H9 (cell line): ENCODE measurements around the gene PNPLA6. TPM values are rescaled to one million over a fixed set of nuclear protein-coding genes. Genes with fewer than 3 reads are reported as not detected.

Source experiments
- DNase-seq: peaks from one replicate; pipeline ENCODE4 v3.0.0-alpha.2; 2017
- H2AFZ ChIP-seq: one replicate; pipeline ENCODE4 v1.6.1; 2013; ENCODE audit warnings: mild to moderate bottlenecking, low read length, control low read depth, moderate library complexity
- H2AK5ac ChIP-seq: 2 replicates; pipeline ENCODE4 v1.6.1; 2013; ENCODE audit warnings: low read length, control low read depth, mixed read lengths; ENCODE audit not compliant: insufficient read length
- H2BK120ac ChIP-seq: one replicate; pipeline ENCODE4 v1.6.1; 2013; ENCODE audit warnings: low read depth, mild to moderate bottlenecking, low read length, control low read depth, inconsistent platforms; ENCODE audit not compliant: poor library complexity, severe bottlenecking
- H2BK12ac ChIP-seq: 2 replicates; pipeline ENCODE4 v1.6.1; 2013; ENCODE audit warnings: low read length, control low read depth, mixed read lengths, low read depth; ENCODE audit not compliant: insufficient read length
- H2BK15ac ChIP-seq: 2 replicates; pipeline ENCODE4 v1.6.1; 2013; ENCODE audit warnings: low read depth, low read length, control low read depth
- H2BK20ac ChIP-seq: one replicate; pipeline ENCODE4 v1.6.1; 2013; ENCODE audit warnings: low read depth, mild to moderate bottlenecking, low read length, control low read depth, inconsistent platforms; ENCODE audit not compliant: poor library complexity, severe bottlenecking
- H2BK5ac ChIP-seq: 2 replicates; pipeline ENCODE4 v1.6.1; 2013; ENCODE audit warnings: low read length, control low read depth, mixed read lengths; ENCODE audit not compliant: insufficient read length
- H3K14ac ChIP-seq: 2 replicates; pipeline ENCODE4 v1.6.1; 2013; ENCODE audit warnings: low read length, control low read depth; ENCODE audit not compliant: insufficient read depth
- H3K18ac ChIP-seq: 2 replicates; pipeline ENCODE4 v1.6.1; 2013; ENCODE audit warnings: low read depth, mild to moderate bottlenecking, mixed read lengths, low read length, control low read depth; ENCODE audit not compliant: insufficient read length
- H3K23ac ChIP-seq: 2 replicates; pipeline ENCODE4 v1.6.1; 2013; ENCODE audit warnings: low read length, control low read depth, mixed read lengths, low read depth; ENCODE audit not compliant: insufficient read length
- H3K23me2 ChIP-seq: 2 replicates; pipeline ENCODE4 v1.6.1; 2013; ENCODE audit warnings: low read depth, mild to moderate bottlenecking, mixed read lengths, low read length, control low read depth; ENCODE audit not compliant: insufficient read length, poor library complexity, severe bottlenecking
- H3K27ac ChIP-seq: 2 replicates; pipeline ENCODE4 v1.5.1; 2013; ENCODE audit warnings: low read length, control low read depth, mixed read lengths, low read depth; ENCODE audit not compliant: insufficient read length
- H3K27me3 ChIP-seq: 2 replicates; pipeline ENCODE4 v1.6.1; 2013; ENCODE audit warnings: low read length, control low read depth, inconsistent platforms; ENCODE audit not compliant: insufficient read depth
- H3K4ac ChIP-seq: 2 replicates; pipeline ENCODE4 v1.6.1; 2013; ENCODE audit warnings: low read depth, mild to moderate bottlenecking, control low read depth, inconsistent platforms, low read length, moderate library complexity
- H3K4me1 ChIP-seq: 2 replicates; pipeline ENCODE4 v1.6.1; 2013; ENCODE audit warnings: low read length, control low read depth, inconsistent platforms; ENCODE audit not compliant: insufficient read depth
- H3K4me2 ChIP-seq: 2 replicates; pipeline ENCODE4 v1.6.1; 2013; ENCODE audit warnings: low read length, control low read depth, mixed read lengths; ENCODE audit not compliant: insufficient read length, insufficient read depth
- H3K56ac ChIP-seq: 2 replicates; pipeline ENCODE4 v1.6.1; 2013; ENCODE audit warnings: low read depth, mild to moderate bottlenecking, mixed read lengths, low read length, control low read depth; ENCODE audit not compliant: insufficient read length
- H3K79me1 ChIP-seq: 2 replicates; pipeline ENCODE4 v1.6.1; 2013; ENCODE audit warnings: low read depth, mild to moderate bottlenecking, moderate library complexity, low read length, control low read depth, inconsistent platforms; ENCODE audit not compliant: insufficient read depth, poor library complexity, severe bottlenecking
- H3K79me2 ChIP-seq: 2 replicates; pipeline ENCODE4 v1.6.1; 2013; ENCODE audit warnings: low read length, control low read depth, inconsistent platforms; ENCODE audit not compliant: insufficient read depth
- H3K9ac ChIP-seq: 2 replicates; pipeline ENCODE4 v1.6.1; 2013; ENCODE audit warnings: low read length, control low read depth, mixed read lengths; ENCODE audit not compliant: insufficient read length; ENCODE audit errors: extremely low read depth
- H3K9me3 ChIP-seq: one replicate; pipeline ENCODE4 v1.6.1; 2013; ENCODE audit warnings: low read depth, low read length, inconsistent platforms; ENCODE audit not compliant: control insufficient read depth
- H3T11ph ChIP-seq: one replicate; pipeline ENCODE4 v1.6.1; 2013; ENCODE audit warnings: mild to moderate bottlenecking, low read length, control low read depth, inconsistent platforms
- H4K20me1 ChIP-seq: one replicate; pipeline ENCODE4 v1.6.1; 2013; ENCODE audit not compliant: control insufficient read depth, insufficient read length, insufficient read depth
- H4K5ac ChIP-seq: 2 replicates; pipeline ENCODE4 v1.6.1; 2013; ENCODE audit warnings: low read depth, mild to moderate bottlenecking, mixed read lengths, low read length, control low read depth; ENCODE audit not compliant: insufficient read length
- H4K8ac ChIP-seq: replicated peaks from 2 replicates; pipeline ENCODE4 v1.6.1; 2013; ENCODE audit warnings: low read length, control low read depth, mixed read lengths, low read depth; ENCODE audit not compliant: insufficient read length
- H4K91ac ChIP-seq: 2 replicates; pipeline ENCODE4 v1.6.1; 2013; ENCODE audit warnings: low read depth, mild to moderate bottlenecking, moderate library complexity, mixed read lengths, low read length, control low read depth; ENCODE audit not compliant: insufficient read length
- H3K27ac Mint-ChIP-seq, 3 experiments: 2 replicates in 2 of 3; 3 replicates in 1 of 3; pipeline ENCODE4 v1.8.0; 2020 to 2021; ENCODE audit warnings: mixed read lengths in 3 of 3, mild to moderate bottlenecking in 1 of 3, moderate library complexity in 1 of 3
- H3K27me3 Mint-ChIP-seq: 2 replicates; pipeline ENCODE4 v1.8.0; 2021; ENCODE audit warnings: low read depth, mild to moderate bottlenecking, moderate library complexity, mixed read lengths
- H3K36me3 Mint-ChIP-seq, 3 experiments: 2 replicates in 2 of 3; 3 replicates in 1 of 3; pipeline ENCODE4 v1.8.0; 2020 to 2021; ENCODE audit warnings: low read depth in 3 of 3, mixed read lengths in 3 of 3; ENCODE audit not compliant: insufficient read depth in 1 of 3
- H3K4me1 Mint-ChIP-seq, 2 experiments: 2 replicates each; pipeline ENCODE4 v1.8.0; 2020; ENCODE audit warnings: mixed read lengths in 2 of 2
- H3K4me3 Mint-ChIP-seq, 2 experiments: 2 replicates in 1 of 2; 3 replicates in 1 of 2; pipeline ENCODE4 v1.8.0; 2020 to 2021; ENCODE audit warnings: mild to moderate bottlenecking in 2 of 2, mixed read lengths in 2 of 2, moderate library complexity in 1 of 2
- H3K9me3 Mint-ChIP-seq, 2 experiments: 2 replicates in 1 of 2; 3 replicates in 1 of 2; pipeline ENCODE4 v1.8.0; 2020; ENCODE audit warnings: mild to moderate bottlenecking in 2 of 2, mixed read lengths in 2 of 2, moderate library complexity in 1 of 2
- WGBS: extraction: QIAGEN DNeasy Blood & Tissue Kit; methylation state at CpG from one replicate; pipeline ENCODE4 v1.1.7; 2013; ENCODE audit warnings: missing lambda C conversion rate, low lambda C conversion rate, mixed read lengths; ENCODE audit not compliant: insufficient read length; ENCODE audit errors: extremely low coverage; 5-methylcytosine and 5-hydroxymethylcytosine counted together
- total RNA-seq: library from RNA; stranded (reverse); gene quantifications from 2 replicates; pipeline ENCODE4 v1.2.1, GENCODE V29; 2021
- TF ChIP-seq, protein P1 (sequence below): fragments of 200-600 bp; sonication (generic); conservative IDR thresholded peaks from 3 replicates; pipeline ENCODE4 v1.8.0; 2021; ENCODE audit warnings: antibody characterized with exemption, mild to moderate bottlenecking

The PNPLA6 gene
- total RNA-seq, 1 experiment from 2014 or later: 130 TPM

GRCh38 chr19:7528192-7528519 lies 7.4 kb upstream of the PNPLA6 start:
- H3K4me1 Mint-ChIP-seq: peaks cover 0 to 1% of the 10 kb centered on the region in 2 experiments; a peak in 1 of 4 replicates
- peaks cover 2% of the 10 kb centered on the region for H3K4me1 ChIP-seq
- H3K4me2 ChIP-seq: no peak overlapping the region
- H3K27ac ChIP-seq: no peak overlapping the region
- H3K9me3 ChIP-seq: no peaks in the 10 kb centered on the region
- H4K5ac ChIP-seq: no peak overlapping the region
- no peaks in the 10 kb centered on the region for H3K79me1 ChIP-seq
- H4K91ac ChIP-seq: no peak overlapping the region
- H2BK5ac ChIP-seq: no peak overlapping the region
- no peak overlapping the region for H3K4ac ChIP-seq
- no peak overlapping the region for H2BK15ac ChIP-seq
- H2BK120ac ChIP-seq: no peak overlapping the region
- no peak overlapping the region for H3T11ph ChIP-seq
- no peaks in the 10 kb centered on the region for H3K27me3 Mint-ChIP-seq
- TF ChIP-seq, protein P1, sequence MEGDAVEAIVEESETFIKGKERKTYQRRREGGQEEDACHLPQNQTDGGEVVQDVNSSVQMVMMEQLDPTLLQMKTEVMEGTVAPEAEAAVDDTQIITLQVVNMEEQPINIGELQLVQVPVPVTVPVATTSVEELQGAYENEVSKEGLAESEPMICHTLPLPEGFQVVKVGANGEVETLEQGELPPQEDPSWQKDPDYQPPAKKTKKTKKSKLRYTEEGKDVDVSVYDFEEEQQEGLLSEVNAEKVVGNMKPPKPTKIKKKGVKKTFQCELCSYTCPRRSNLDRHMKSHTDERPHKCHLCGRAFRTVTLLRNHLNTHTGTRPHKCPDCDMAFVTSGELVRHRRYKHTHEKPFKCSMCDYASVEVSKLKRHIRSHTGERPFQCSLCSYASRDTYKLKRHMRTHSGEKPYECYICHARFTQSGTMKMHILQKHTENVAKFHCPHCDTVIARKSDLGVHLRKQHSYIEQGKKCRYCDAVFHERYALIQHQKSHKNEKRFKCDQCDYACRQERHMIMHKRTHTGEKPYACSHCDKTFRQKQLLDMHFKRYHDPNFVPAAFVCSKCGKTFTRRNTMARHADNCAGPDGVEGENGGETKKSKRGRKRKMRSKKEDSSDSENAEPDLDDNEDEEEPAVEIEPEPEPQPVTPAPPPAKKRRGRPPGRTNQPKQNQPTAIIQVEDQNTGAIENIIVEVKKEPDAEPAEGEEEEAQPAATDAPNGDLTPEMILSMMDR: no peak
- H4K8ac ChIP-seq: no peak overlapping the region
- no peak overlapping the region for H2BK20ac ChIP-seq
- H3K14ac ChIP-seq: no peak overlapping the region
- H3K27me3 ChIP-seq: no peaks in the 10 kb centered on the region
- no peak overlapping the region for H3K27ac Mint-ChIP-seq
- no peak overlapping the region for H3K23ac ChIP-seq
- no peak overlapping the region for H3K18ac ChIP-seq
- no peaks in the 10 kb centered on the region for H4K20me1 ChIP-seq
- H2AFZ ChIP-seq: no peak overlapping the region
- no peak overlapping the region for H3K4me3 Mint-ChIP-seq
- no CpG with 5 or more reads among the region's 7 CpGs for WGBS
- no peak for DNase-seq
- H3K9me3 Mint-ChIP-seq: no peaks in the 10 kb centered on the region
- H3K79me2 ChIP-seq: no peaks in the 10 kb centered on the region
- H2BK12ac ChIP-seq: no peak overlapping the region
- peaks cover 4 to 26% (median 24%) of the 10 kb centered on the region in 3 experiments; a peak in 6 of 7 replicates for H3K36me3 Mint-ChIP-seq
- H3K9ac ChIP-seq: no peak overlapping the region
- H2AK5ac ChIP-seq: no peak overlapping the region
- H3K56ac ChIP-seq: no peak overlapping the region
- H3K23me2 ChIP-seq: peaks cover 4% of the 10 kb centered on the region
